Activated naive CD4-positive, alpha-beta T cell treated with anti-CD3 and anti-CD28 coated beads, Interleukin-2, amount 50 U/mL, for 16 hours (primary cell): ENCODE data around the gene DOLPP1.
"Not testable (repeated sequence)": the region's sequence is repeated elsewhere in the genome, so short reads cannot be mapped to it uniquely, and the experiment has no call there.

Source experiments
- DNase-seq: peaks from one replicate; pipeline ENCODE4 v3.0.0-alpha.2; 2020

The DOLPP1 gene

DNA sequence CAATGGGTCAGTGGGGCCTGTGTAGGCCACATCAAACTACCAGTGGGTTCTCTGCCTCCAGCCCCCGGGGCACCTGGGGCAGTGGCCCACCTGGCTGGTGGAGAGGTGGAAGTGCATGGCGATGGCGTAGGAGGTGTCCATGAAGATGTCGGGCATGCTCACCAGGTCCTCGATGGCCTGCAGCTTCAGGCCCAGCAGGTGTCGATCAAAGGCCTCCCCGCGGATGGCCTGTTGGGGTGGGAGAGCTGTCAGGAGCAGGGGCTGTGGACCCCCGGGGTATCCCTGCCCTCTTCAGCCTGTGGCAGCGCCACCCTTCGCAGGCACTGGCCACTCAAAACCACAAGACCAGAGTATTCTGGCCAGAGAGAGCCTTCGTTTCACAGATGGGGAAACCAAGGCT is 15.0 kb downstream of the DOLPP1 start:
- no peak for DNase-seq

DNA sequence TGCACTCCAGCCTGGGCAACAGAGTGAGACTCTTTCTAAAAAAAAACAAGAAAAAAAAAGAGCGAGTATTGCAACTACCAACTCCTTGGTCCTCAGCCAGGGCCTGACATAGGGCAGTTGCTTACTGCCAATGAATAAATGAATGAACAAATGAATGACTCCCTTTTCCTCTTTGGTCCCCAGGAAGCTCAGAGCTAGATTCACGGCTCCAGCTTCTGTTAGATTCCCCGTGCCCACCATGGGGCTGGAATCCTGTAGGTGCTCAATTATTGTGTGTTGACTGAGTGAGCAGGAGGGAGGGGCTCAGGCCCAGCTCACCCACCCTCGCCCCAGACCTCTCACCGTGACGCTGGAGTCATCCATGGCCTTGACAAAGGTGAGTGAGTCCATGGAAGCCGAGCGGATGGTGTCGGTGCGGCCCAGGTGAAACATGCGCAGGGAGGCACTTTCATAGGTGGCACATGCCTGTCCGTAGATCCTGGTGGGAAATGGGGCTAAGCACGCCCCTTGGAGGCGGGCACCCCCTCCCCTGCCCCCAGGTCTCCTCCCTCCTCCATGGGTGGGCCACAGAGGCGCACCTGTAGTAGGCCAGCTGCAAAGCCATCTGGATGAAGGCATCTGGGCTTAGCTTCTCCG is 16.9 kb downstream of the DOLPP1 start:
- DNase-seq: no peak

DNA sequence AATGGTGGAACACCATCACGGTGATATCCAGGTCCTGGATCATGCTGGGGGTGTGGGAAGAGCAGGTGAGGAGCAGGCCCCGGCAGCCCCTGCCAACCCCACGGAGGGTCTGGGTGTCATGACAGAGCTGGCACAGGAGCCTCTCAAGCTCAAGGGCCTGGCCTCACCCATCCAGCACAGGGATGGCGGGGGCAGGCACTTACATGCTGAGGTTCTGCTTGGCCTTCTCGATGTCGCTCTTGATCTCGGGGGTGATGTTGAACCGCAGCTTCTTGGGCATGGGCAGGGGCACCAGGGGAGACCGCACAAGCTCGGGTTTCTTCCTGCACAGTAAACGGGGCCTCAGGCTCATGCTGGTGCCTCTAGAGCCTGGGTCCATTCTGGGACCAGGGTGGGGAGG is 17.4 kb downstream of the DOLPP1 start:
- no peak for DNase-seq

DNA sequence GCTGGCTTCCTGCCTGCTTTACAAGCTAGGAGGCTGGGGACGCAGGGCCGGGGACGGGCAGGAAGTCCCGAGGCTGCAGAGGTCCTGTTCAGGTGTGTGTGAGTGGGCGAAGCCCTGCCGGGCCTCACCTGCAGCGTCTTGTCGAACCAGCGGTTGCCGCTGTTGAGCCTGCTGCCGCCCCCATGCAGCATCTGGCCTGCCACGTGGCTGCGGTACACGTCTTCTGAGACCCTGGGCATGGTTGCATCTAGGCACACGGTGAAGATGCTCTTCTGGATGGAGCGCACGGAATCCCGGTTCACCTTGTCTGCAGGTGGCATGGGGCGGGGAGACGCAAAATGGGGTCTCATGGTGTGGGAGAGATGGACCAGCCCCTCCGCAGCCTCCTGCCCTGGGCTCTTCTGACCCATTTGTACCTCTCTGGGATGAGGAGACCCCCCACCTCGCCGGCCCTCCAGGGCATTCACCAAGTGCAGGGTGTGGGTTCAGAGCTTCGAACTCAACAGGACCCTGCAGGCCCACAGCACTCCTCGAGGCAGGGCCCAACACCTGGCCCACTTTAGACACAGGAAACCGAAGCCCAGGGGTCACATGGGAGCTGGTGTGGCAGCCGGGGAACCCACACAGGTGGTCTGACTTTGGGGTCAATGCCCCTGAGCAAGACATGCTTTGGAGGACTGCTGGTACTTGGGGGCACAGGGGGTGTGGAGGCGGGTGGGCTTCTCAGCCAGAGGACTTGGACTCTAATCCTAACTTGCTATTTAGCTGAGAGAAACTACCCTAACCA is 19.7 kb downstream of the DOLPP1 start:
- DNase-seq: no peak

DNA sequence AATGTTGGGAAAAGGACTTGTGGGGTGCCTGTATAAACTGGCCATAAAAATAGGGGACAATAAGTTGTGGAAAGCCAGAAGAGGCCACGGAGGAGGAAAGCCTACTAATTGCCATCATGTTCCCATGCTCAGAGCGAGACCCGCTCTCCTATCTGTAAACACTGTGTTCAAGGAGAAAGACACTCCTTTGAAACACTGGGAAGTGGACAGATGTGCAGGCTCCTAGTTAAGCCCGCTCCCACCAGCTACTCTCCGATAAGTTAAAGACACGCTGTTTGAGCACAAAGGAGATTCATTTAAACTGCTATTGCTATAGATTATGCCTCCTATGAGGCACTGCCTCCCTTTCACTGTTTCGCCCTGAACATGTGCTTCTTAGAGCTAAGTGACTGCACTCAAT is 20.4 kb downstream of the DOLPP1 start:
- no peak for DNase-seq

- DNase-seq: no peak
Observed at GRCh38 chr9:129102095-129102525, 21.2 kb downstream of the DOLPP1 start.

DNA sequence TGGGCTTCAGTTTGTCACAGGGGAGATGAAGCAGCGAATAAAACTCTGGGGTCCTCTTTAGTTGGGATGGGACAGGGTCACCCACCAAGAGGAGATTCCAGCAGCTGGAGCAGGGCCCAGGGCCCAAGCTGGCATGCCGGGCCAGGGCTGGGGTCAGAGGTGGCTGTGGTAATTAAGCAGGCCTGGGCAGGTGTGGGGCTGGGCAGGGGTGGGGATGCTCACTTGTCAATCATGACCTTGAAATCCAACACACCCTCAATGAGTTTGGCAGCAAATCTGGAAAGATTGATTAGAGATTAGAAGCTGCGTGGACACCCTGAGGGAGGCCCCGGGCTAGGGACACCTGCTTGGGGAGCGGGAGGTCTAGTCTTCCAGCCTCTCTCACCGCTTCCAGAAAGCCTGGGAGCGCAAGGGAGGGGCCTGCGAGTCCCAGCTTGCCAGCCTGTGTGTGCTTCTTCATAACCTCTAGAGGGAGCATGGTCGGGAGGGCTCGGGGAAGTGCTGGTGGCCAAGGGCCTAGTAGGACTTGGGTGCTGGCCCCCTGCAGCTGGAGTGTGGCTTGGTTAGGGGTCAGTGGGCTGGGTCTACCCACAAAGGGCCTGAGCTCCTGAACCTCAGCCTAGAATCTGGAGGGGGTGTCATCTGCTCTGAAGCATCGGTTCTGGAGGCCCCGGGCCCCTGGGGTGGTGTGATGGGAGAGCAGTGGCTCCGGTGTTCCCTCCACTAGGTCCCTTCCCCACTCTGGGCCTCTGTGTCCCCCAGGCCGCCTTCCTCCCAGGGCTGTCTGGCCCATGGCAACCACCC is 22.1 kb downstream of the DOLPP1 start:
- DNase-seq: no peak

- no peak for DNase-seq
Observed at GRCh38 chr9:129103595-129103965, 22.7 kb downstream of the DOLPP1 start.

DNA sequence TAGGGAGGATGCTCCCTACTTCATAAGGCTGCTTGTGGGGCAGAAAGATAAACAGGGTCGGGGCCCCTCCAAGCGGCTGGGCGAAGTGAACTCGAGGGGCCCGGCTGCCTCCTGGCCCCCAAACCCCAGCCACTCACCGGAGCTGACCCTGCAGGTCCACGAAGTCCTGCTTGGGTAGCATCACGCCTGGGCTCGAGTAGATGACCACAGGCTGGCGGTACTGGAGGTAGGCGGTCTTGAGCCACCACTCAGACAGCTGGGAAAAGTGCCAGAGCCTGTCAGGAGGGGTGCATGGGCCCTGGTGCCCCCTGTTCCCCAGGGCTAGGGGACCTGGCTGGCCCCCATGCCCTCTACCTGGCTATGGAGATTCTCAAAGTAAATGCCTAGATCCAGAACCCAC is 23.1 kb downstream of the DOLPP1 start:
- no peak for DNase-seq

DNA sequence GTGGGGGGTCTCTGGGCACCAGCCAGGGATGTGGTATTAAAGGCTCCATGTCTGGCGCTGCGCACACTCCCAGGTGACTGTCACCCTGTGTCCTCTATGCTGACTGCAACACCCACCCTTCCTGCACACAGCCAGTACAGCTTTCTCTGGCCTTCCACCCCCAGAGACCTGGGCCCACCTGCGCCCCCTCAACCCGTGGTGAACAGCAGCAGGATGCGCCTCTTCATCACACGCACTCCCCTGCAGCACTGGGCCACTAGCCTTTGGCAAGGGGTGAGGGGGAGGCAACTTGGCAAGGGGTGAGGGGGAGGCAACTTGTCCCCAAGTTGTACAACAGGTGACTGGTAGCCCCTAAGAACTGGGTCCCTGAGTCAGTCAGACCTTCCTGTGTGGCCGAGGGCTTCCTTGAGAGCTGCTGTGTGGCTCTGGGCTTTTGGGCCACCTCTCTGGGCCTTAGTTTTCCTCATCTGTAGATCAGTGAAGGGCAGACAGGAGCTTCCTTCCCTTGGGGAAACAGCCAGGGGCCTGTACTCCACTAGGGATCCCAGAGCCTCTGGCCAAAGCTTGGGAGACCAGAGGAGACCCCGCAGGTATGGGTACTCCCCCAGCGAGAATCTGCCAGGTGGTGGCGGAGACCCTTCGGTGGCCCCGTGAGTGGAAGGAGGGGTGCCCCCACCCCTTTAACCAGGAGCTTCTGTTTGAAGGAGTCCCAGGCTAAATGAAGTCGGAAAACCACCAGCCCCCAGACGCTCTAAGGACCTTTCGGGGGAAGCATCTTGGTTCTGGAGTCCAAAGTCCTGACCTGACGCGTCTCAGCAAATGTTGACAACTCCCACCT is 25.2 kb downstream of the DOLPP1 start:
- no peak for DNase-seq

DNA sequence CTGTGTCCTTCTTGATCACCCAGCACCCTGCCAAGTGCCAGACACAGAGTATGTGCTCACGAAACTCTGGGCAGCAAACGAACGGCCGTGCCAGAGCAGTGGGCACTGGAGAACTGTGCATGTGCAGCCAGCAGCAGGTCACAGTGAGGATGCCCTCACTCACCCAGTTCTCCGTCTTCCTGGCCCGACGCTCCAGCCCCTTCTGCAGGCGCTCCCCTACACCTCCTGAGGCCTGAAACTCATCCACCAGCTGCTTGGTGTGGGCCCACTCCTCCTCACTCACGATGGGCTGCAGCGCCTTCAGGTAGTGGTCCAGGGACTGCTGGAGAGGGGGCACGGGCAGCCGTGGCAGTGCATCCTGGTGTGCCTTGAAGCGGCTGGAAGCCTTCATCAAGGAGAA is 26.7 kb downstream of the DOLPP1 start:
- no peak for DNase-seq

DNA sequence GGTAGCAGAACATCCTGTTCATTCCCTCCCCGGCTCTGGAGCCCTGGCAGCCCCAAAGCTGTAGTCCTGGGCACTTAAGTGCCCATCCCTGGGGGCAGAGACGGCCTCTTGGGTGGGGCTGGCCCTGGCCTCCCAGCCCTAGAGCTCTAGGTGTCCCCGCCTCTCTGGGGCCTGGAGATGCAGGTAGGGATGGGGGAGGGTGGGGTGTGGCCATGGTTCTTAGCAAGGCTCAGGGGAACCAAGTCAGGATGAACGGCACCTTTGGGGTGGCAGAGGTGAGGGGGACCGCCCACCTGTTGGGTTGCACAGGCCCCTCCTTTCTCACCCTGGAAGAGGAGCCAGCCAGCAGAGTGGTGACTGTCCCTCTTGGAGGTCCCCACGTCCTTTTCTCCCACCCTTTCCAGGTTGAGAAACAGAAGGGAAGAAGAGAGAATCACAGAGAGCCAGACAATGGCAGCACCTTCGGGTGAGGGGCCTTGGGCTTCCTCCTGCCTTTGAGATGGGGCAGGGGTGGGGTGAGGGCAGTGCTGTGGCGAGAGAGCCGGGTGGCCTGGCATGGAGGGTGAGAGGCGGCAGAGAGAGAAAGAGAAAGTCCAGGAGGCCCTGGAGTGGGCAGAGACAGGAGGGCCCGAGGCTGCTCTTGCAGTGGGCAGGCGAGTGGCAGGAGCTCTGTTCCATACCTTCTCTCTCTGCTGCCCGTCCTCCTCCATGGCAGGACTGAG is 27.3 kb downstream of the DOLPP1 start:
- no peak for DNase-seq

DNA sequence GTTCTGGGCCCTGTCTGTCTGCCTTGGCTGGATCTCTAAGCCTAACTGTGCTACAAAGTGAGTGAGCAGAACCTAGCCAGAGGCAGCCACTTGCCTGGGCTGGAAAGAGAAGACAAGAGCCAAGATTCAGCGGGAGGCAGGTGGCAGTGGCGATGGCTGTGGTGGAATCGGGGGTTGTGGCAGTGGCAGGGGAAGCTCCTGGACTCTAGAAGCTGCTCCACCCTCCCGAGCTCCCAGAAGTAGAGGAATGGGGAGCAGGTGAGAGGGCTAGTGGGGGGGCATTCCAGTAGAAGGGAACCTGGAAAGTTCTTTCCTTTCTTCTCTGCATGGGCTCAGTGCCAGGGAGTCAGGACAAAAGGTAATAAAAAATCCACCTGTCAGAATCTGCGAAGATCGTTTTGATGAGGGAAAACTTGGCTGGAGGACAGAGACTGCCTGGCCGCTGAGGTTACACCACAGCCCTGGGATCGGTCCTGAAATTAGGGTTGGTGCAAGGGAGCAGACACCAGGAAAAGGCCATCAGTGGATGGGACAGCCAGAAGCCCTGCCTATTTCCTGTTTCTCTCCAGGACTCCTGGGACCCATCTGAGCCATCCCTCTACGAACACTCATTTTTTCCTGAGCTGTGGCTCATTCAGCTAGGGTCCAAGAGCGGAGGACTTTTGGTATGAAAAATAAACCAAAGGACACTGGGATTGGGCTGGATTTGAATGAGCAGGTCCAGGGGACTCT is 28.1 kb downstream of the DOLPP1 start:
- DNase-seq: no peak

DNA sequence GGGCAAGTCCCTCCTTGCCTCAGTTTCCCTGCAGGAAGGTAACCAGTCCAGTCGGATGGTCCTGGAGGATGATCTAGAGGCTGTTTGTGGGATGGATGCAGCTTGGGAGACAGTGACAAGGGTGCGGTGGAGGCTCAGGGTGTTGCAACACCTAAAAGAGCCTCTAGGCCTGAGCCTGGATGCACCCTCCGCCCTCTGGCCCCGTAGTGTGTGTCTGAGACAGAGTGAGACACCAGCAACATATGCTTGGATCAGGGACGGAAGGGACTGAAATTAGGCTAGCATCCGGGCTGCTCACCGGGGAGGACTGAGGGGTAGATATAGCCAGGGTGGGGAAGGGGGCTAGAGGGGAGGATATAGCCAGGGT is 28.6 kb downstream of the DOLPP1 start:
- peak; percentile 28 for DNase-seq

DNA sequence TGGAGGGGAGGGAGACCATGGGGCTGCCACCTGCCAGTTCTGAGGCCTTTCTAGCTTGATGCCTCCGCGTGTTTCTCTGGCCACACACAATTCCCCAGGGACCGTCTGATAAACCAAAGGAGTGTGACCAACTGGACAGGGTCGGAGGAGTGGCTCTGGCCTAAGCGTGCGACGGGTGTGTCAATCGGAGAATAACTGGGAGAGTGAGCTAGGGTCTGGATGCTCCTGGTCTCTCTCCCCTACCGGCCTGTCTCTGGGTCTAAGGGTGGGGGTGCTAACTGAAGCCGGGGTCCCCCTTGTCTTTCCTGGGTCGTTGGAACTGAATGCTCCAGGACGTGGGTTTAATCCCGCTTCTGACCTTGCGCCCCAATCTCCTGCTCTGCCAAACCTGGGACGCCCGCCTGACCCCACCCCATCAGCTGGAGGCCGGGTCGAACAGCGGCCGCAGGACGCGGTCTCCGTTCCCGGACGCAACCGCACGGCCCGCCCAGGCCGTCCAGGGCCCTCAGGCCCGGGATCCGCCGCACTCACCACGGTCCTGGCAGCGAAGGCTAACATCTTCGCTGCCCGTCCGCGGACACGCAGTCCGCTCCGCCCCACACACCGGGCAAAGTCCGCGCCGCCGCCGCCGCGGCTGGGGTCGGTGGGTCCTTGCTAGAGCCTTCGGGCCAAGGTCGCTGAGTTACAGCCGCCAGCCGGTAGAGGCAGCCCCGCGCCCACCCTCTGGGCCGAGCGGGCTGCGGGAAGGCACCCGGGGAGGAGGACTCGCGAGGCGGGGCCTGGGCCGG is 29.2 kb downstream of the DOLPP1 start:
- no peak for DNase-seq

GRCh38 chr9:129110740-129111527 is 30.0 kb downstream of the DOLPP1 start, which contains the start of the genes CRAT and PTPA:
TSS of gene CRAT (minus strand) at chr9:129110793. CDS start at chr9:129110509, 284 bp downstream.
TSS of gene PTPA (plus strand) at chr9:129111415. CDS start at chr9:129111601, 186 bp downstream.
- DNase-seq: peak; percentile 96

DNA sequence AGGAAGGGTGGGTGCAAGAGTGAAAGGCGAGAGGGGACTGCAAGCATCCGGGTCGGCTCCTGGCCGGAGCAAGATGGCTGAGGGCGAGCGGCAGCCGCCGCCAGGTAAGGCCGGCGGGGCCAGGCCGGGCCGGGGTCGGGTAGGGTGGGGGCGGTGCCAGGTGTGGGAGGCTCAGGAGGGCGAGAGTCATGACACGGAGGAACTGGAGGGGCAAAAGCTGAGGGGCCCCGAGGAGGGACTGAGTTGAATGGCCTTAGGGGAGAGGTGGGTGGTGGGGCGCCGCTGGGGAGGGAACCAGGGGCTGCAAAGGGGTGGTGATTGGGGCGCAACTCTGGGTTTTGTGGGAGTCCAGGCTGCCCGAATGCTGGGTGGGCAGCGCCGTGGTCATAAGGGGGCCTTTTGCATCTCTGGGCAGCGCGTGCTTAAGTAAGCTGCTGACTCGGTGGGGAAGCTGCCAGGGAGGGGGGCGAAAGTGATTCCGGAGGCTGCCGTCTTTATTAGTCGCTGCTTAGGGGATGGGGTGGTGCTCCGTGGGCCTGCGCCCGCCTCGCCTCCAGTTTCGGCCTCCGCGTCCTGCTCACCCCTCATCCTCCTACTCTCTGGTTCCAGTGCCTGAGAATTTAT is 30.7 kb downstream of the DOLPP1 start:
- DNase-seq: peak; percentile 33

- not testable (repeated sequence) for DNase-seq
Observed at GRCh38 chr9:129112526-129112925, 31.6 kb downstream of the DOLPP1 start.

- DNase-seq: no peak
Observed at GRCh38 chr9:129113645-129114304, 32.9 kb downstream of the DOLPP1 start.
